HL-60 (cell line): ENCODE results near the gene SYNGR3.

Experiments used
- DNase-seq, 2 experiments: peaks; one replicate each; pipeline ENCODE4 v3.0.0-alpha.2; 2010 to 2020; ENCODE audit warnings: low read depth in 1 of 2, low spot score in 1 of 2
- H3K27ac ChIP-seq: fragments of 250-450 bp; sonication (Bioruptor Pico); replicated peaks from 2 replicates; pipeline ENCODE4 v1.5.1; 2020; ENCODE audit warnings: mild to moderate bottlenecking, moderate library complexity
- H3K27me3 ChIP-seq: fragments of 250-450 bp; sonication (Bioruptor Pico); 2 replicates; pipeline ENCODE4 v1.5.1; 2021; ENCODE audit warnings: mild to moderate bottlenecking, moderate library complexity; ENCODE audit not compliant: insufficient read depth, poor library complexity, severe bottlenecking
- H3K4me3 ChIP-seq: replicated peaks from 2 replicates; pipeline ENCODE4 v1.5.1; 2011; ENCODE audit warnings: mild to moderate bottlenecking, control low read depth, low read length; ENCODE audit not compliant: insufficient read depth
- GABPA ChIP-seq: IDR thresholded peaks from 2 replicates; pipeline ENCODE4 v1.6.1; 2012; ENCODE audit warnings: low read depth
- POLR2AphosphoS5 ChIP-seq: IDR thresholded peaks from 2 replicates; pipeline ENCODE4 v1.6.1; 2012; ENCODE audit warnings: low read depth
- SPI1 ChIP-seq: IDR thresholded peaks from 2 replicates; pipeline ENCODE4 v1.6.1; 2012; ENCODE audit warnings: low read depth, mild to moderate bottlenecking, borderline replicate concordance
- TF ChIP-seq, protein P1 (sequence below): IDR thresholded peaks from 2 replicates; pipeline ENCODE4 v1.6.1; 2012; ENCODE audit warnings: low read depth; ENCODE audit not compliant: insufficient replicate concordance
- TF ChIP-seq, protein P2 (sequence below): IDR thresholded peaks from one replicate; pipeline ENCODE4 v1.5.1; 2011; ENCODE audit warnings: low read length, control low read depth, inconsistent platforms; ENCODE audit not compliant: insufficient read depth

The SYNGR3 gene

DNA sequence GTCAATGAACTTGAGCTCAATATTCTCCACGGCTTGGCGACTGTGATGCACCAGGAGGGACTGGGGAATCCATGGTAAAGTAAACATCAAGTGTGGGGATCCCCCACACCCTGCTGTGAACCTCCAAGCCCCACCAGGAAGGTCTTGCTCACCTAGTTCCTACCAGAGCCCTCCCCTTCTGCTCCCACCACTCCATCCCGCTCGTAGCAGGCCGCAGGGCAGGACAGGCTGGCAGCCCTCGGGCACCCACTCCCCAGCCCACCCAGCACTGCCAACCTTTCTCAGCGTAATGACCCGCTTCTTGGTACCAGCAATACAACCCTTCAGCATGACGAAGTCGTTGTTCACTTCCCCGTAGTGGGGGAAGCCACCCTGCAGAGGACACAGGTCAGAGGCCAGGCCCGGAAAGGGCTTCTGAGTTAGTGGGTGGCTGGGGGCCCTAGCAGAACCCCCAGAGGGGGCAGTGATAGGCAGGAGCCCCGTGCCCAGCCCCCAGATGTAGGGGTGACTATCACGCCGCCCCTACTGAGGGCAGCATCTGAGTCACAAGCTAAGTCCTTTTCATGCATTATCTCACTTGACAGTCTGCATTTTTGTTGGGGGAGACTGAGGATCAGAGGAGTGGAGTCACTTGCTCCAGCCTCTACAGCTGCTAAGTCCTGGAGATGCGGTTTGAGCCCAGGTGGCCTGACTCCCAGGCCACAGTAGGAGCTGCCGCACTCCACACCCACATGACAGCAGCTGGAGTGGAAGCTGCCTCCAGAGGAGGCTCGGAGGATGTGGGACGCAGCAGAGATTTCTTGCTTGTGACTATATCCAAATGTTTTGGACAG, 44.0 kb upstream of the SYNGR3 start:
- no peak overlapping the region for H3K27ac ChIP-seq
- H3K27me3 ChIP-seq: no peaks in the 10 kb centered on the region
- TF ChIP-seq GABPA: no peak
- TF ChIP-seq, protein P1, sequence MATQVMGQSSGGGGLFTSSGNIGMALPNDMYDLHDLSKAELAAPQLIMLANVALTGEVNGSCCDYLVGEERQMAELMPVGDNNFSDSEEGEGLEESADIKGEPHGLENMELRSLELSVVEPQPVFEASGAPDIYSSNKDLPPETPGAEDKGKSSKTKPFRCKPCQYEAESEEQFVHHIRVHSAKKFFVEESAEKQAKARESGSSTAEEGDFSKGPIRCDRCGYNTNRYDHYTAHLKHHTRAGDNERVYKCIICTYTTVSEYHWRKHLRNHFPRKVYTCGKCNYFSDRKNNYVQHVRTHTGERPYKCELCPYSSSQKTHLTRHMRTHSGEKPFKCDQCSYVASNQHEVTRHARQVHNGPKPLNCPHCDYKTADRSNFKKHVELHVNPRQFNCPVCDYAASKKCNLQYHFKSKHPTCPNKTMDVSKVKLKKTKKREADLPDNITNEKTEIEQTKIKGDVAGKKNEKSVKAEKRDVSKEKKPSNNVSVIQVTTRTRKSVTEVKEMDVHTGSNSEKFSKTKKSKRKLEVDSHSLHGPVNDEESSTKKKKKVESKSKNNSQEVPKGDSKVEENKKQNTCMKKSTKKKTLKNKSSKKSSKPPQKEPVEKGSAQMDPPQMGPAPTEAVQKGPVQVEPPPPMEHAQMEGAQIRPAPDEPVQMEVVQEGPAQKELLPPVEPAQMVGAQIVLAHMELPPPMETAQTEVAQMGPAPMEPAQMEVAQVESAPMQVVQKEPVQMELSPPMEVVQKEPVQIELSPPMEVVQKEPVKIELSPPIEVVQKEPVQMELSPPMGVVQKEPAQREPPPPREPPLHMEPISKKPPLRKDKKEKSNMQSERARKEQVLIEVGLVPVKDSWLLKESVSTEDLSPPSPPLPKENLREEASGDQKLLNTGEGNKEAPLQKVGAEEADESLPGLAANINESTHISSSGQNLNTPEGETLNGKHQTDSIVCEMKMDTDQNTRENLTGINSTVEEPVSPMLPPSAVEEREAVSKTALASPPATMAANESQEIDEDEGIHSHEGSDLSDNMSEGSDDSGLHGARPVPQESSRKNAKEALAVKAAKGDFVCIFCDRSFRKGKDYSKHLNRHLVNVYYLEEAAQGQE: no peak
- no peak for TF ChIP-seq SPI1
- TF ChIP-seq POLR2AphosphoS5: no peak
- TF ChIP-seq, protein P2, sequence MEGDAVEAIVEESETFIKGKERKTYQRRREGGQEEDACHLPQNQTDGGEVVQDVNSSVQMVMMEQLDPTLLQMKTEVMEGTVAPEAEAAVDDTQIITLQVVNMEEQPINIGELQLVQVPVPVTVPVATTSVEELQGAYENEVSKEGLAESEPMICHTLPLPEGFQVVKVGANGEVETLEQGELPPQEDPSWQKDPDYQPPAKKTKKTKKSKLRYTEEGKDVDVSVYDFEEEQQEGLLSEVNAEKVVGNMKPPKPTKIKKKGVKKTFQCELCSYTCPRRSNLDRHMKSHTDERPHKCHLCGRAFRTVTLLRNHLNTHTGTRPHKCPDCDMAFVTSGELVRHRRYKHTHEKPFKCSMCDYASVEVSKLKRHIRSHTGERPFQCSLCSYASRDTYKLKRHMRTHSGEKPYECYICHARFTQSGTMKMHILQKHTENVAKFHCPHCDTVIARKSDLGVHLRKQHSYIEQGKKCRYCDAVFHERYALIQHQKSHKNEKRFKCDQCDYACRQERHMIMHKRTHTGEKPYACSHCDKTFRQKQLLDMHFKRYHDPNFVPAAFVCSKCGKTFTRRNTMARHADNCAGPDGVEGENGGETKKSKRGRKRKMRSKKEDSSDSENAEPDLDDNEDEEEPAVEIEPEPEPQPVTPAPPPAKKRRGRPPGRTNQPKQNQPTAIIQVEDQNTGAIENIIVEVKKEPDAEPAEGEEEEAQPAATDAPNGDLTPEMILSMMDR: no peak
- no peak for DNase-seq
- H3K4me3 ChIP-seq: no peak overlapping the region

DNA sequence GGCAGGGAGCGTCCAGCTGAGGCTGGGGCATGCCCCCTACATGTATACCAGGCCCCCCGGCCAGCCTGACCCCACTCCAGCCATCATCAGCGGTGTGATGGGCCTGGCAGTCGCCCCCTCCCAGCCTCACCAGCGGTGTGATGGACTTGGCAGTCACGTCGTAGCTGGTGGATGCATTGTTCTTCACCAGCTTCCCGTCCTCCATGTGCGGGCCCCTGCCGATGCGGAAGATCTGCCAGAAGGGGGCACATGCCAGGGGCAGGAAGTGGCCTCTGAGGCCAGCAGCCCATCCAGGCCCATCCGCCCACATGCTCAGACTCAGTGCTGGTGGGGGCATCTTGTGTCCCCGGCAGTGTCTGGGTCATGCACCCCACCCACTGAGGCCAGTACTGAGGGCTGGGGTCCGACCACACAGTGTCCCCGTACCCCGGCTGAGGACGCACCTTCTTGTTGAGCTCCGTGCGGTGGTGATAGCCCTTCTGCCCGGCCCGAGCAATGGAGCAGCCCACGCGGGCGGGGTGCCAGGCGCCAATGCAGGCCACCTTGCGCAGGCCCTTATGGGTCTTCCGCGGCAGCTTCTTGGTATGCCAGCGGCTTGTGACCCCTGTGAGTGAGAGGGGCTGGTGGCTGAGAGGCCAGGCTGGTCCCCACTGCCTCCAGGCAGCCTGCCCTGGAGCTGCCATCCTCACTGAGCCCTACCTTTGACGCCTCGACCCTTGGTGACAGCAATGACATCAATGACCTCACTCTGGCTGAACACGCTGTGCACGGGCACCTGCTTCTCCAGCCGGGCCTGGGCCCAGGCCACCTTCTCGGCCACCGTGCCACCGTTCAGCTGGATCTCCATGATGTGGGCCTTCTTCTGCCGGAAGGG, 43.0 kb upstream of the SYNGR3 start:
- TF ChIP-seq GABPA (no peak), POLR2AphosphoS5 (no peak), SPI1 (no peak)
- TF ChIP-seq, protein P1: no peak
- TF ChIP-seq, protein P2: no peak
- no peak overlapping the region for H3K27ac ChIP-seq
- no peak overlapping the region for H3K4me3 ChIP-seq
- DNase-seq: no peak
- H3K27me3 ChIP-seq: no peaks in the 10 kb centered on the region

GRCh38 chr16:1947369-1947670, 42.5 kb upstream of the SYNGR3 start:
- Histone ChIP-seq H3K4me3 (no peak overlapping the region), H3K27me3 (no peaks in the 10 kb centered on the region), H3K27ac (no peak overlapping the region)
- TF ChIP-seq, protein P1: no peak
- TF ChIP-seq POLR2AphosphoS5 (no peak), SPI1 (no peak), GABPA (no peak)
- TF ChIP-seq, protein P2: no peak
- no peak for DNase-seq
